Jurkat, Clone E6-1 (cell line): ENCODE measurements around the gene TMEM108.
A peak's percentile ranks its signal among the peaks of the same experiment; 100 is the strongest.

Experiments used
- DNase-seq: peaks from one replicate; pipeline ENCODE4 v3.0.0-alpha.2; 2011; ENCODE audit warnings: low read depth, low spot score
- H3K4me3 ChIP-seq: 2 replicates; pipeline ENCODE4 v1.5.1; 2011; ENCODE audit warnings: mild to moderate bottlenecking, low read length, control low read depth, moderate library complexity

The TMEM108 gene

DNA sequence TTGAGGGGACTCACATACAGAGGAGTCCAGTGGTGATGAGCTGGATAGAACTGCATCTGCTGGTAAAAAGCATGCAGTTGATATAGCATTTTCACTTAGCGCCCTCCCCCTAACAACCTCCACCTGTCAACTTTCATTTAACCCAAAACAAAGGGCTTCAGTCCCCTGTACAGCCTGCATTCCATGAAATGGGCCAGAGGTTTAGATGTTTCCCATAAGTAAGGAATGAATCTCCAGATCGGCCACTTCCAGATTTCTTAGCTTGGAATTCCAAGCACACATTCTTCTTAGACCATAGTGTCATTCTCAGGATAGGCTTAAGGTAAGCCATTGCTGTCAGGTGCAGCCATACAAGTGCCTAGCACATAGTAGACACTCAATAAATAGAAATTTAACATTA is 328.7 kb downstream of the TMEM108 start:
- H3K4me3 ChIP-seq, result no peak overlapping the region
- DNase-seq, result no peak

DNA sequence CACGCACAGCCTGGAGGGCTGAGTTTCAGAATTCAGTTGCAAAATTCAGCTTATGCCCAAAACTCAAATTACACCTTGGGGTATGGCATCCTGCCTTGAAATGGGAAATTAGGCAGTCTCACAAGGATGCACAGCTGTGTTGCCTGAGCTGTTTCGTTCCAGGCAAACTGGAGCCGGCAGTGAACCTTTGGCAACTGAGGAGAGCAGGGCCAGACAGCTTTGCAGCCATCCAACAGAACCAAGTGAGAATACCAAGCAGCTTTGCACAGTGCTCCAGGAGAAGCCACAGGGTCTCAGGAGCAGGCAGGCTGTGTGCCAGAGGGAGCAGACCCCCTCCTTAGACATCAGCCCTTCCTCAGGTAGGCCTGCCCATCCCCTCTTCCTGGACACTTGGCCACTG is 329.2 kb downstream of the TMEM108 start:
- H3K4me3 ChIP-seq, result no peak overlapping the region
- DNase-seq, result no peak

DNA sequence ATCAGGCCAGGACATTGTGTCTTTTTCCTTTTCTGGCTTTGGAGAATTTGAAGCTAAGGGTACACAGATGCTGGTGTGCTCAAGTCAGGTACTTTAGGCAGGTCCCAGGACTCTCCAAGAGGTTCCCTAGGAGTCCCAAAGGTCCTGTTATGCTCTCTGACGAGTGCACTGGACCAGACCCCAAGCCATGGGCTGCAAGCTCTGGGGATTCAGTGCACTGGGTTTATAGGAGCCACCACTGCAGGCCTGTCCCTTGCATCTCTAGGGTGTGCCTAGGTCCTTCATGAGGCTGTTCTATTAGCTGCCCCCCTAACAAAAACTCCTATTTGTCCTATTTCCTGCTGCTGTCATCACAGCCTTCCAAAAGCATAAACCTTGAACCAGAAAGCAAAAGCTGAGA is 329.8 kb downstream of the TMEM108 start:
- DNase-seq, result no peak
- no peak overlapping the region for H3K4me3 ChIP-seq

DNA sequence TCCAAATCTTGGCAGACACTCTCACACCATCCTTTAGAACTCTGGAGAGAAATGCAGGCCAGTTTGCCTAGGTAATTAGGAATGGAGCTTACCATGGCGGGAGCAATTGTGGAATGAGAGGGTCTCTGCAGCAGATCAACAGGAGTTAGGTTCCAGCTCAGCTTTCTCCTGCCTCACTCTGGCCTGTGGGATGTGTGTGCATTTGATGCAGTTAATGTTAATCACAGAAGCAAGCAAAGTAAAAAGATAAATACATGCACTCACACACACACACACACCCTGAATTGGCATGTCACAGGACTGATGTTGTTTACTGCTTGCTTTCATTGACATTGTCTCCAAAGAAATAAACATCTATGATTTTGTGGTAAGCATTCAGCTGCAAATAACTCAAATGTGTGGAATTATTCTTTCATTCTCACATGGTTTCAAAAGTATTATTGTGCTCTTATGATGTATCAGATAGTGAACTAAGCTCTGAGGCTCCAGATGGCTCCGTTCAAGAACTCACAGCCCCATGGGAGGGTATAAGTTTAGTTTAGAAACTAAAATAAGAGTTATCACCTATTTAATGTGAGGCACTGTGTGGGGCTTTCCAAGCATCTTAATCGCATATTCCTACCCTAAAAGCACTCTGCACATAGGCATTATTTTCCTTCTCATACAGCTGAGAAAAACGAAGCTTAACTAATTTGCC is 330.3 kb downstream of the TMEM108 start:
- no peak for DNase-seq
- no peak overlapping the region for H3K4me3 ChIP-seq

DNA sequence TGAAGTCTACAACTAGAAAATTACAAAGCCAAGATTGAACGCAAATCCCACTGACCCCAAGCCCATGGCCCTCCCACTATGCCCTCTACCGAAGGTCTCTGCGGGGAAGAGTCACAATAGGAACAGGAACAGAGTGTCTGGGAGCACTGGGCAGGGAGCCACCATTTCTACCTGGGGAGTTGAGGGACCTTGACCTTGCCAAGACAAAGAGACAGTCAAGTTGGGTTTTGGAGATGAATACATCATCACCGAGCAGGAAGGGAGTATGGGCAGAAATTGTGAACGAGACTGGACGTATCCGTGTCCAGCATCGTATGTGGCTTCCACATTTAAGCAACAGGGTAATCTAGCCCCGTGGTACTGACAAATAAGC is 330.9 kb downstream of the TMEM108 start:
- DNase-seq, result no peak
- H3K4me3 ChIP-seq, result no peak overlapping the region

DNA sequence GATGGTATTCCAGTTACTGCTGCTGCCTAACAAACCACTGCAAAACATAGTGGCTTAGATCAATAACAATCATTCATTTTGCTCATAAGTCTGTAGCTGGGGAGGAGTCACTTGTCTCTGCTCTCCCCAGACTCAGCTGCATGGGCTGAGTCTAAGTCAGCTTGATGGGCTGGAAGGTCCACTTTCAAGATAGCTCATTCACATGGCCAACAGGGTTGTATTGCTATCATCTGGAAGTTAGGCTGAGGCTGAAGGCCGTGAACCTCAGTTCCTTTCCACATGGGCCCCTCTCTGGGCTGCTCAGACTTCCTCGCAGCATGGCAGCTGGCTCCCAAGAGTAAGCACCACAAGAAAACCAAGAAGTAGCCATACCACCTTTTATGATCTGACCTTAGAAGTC is 333.0 kb downstream of the TMEM108 start:
- H3K4me3 ChIP-seq, result no peak overlapping the region
- no peak for DNase-seq

DNA sequence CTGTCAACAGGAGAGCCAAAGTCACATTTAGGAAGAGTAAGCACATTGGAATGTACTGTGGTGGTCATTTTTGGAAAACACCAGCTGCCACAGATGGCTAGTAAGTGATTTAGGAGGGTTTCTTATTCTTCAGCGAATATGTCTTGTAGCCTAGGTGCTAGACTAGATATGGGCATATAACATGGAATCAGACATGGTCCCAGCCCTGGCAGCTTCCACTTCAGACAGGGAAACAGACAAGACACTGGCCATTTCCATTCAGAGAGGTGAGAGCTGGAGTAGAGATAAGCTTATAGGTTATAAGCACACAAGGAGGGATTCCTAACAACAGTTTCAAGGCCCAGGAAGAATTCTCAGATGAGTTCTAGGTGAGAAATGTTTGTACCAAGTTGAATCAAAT is 333.5 kb downstream of the TMEM108 start:
- no peak overlapping the region for H3K4me3 ChIP-seq
- no peak for DNase-seq

DNA sequence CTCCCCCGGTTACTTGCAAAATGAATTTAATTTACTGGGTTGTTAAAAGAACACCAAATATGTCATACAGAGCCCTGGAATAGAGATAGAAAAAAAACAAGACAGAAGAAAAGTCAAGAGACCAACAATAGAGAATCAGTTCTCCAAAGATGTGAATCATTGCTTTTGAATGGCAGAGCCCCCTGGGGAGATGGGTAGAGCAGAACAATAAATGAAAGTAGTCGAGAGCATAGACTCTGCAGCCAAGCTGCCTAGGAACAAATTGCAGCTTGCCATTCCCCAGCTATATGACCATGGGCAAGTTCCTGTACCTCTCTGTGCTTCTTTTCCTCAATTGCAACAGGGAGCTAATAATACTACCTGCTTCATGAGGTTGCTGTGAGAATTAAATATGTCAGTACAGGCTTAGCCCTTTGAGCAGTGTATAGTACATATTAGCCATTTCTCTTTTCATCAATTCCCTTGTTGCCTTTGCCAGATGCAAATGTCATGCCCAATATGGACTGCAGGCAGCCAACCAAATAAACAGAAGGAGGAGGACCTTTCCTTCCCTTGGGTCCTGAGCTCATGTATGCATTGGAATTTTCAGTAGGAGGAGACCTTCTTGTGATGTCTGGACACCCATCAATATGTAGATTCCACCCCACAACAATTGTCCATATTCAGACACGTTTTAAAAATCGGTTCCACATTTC is 336.7 kb downstream of the TMEM108 start:
- H3K4me3 ChIP-seq, result no peak overlapping the region
- no peak for DNase-seq

DNA sequence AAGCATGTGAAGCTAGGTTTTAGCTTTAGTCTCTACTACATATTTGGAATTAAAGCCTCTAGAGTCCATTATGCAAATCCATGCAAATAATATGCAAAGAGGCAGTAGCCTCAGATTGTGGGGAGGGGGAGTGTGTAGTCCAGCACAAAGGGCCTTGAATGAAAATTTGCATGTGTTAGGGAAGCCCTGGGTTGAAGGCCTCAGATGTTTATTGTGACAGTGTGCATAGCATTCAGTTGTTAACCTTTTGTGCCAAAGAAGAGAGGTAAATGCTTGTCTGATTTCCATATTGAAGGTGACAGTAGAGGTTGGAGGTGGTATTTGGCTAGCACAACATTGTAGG is 337.2 kb downstream of the TMEM108 start:
- no peak overlapping the region for H3K4me3 ChIP-seq
- DNase-seq, result no peak

DNA sequence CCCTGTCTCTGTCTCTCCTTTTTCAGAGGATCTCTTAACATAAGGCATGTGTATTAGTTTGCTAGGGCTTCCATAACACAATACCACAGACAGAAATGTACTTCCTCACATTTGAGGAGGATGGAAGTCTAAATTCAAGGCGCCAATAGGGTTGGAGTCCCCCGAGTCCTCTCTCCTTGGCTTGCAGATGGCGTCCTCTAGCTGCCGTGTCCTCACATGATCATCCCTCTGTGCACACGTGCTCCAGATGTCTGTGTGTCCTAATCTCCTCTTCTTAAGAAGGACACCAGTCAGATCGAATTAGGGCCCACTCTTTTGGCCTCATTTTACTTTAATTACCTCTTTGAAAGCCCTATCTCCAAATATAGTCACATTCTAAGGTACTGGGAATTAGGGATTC is 338.6 kb downstream of the TMEM108 start:
- no peak for DNase-seq
- no peak overlapping the region for H3K4me3 ChIP-seq

DNA sequence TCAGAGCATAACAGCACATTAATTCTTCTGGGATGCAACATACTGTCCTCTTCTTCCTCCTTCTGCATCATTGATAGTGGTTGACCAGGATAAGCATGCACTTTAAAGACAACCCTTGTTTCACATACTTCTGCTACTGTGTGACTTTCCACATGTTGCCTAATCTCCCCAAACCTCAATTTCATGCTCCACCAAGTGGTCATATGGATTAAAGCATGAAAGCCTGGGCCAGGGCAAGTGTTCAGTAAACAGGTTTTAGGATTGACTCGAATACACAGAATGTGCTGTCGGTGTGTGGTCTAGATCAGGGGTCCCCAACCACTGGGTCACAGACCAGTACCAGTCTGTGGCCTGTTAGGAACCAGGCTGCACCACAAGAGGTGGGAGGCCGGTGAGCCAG is 339.2 kb downstream of the TMEM108 start:
- DNase-seq, result peak; percentile 36
- H3K4me3 ChIP-seq, result no peak overlapping the region

DNA sequence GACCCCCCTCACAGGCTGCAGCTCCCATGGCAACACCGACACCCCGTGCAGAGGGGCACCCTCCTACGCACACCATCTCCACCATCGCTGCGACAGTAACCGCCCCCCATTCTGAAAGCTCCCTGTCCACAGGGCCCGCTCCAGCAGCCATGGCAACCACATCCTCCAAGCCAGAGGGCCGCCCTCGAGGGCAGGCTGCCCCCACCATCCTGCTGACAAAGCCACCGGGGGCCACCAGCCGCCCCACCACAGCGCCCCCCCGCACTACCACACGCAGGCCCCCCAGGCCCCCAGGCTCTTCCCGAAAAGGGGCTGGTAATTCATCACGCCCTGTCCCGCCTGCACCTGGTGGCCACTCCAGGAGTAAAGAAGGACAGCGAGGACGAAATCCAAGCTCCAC is 341.7 kb downstream of the TMEM108 start:
- DNase-seq, result no peak
- no peak overlapping the region for H3K4me3 ChIP-seq

DNA sequence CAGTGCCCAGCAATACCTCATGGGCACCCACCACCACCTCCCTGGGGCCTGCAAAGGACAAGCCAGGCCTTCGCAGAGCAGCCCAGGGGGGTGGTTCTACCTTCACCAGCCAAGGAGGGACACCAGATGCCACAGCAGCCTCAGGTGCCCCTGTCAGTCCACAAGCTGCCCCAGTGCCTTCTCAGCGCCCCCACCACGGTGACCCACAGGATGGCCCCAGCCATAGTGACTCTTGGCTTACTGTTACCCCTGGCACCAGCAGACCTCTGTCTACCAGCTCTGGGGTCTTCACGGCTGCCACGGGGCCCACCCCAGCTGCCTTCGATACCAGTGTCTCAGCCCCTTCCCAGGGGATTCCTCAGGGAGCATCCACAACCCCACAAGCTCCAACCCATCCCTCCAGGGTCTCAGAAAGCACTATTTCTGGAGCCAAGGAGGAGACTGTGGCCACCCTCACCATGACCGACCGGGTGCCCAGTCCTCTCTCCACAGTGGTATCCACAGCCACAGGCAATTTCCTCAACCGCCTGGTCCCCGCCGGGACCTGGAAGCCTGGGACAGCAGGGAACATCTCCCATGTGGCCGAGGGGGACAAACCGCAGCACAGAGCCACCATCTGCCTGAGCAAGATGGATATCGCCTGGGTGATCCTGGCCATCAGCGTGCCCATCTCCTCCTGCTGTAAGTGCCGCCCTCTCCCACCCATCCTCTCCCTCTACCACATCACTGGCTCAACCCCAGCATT is 342.5 kb downstream of the TMEM108 start:
- DNase-seq, result no peak
- no peak overlapping the region for H3K4me3 ChIP-seq

DNA sequence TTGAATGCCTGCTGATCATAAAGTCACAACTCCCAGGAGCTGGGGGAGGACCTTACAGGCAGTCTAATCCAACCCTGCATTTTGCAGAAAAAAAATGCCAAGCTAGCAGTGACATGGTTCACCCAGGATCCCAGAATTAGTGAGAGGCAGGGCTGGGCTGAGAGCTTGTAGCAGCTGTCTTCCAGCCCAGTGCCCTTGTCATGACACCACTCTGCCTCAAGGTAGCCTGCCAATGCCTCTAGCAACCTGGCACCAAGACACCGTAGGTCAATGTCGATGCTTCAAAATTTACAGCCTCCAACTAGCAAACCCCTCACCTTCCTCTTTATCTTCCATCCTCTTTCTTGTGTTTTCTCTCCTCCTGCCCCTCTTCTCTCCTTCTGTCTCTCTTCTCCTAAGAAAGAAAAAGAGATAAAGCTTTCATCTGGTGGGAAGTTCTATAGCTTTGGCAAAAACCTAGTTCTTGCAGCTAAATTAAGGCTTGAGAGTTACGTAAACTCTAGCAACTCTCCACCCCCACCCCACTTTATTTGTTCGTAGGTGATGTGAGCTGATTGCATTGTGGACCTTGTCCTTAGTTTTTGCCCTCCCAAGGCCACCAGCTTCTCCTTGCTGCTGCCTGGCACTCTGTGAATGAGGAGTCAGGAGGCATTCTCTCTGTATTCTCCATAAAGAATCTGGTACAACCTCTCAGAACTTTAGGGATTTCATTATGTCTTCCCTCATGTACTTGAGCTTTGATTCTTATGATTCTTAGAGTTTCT is 343.3 kb downstream of the TMEM108 start:
- no peak overlapping the region for H3K4me3 ChIP-seq
- no peak for DNase-seq

DNA sequence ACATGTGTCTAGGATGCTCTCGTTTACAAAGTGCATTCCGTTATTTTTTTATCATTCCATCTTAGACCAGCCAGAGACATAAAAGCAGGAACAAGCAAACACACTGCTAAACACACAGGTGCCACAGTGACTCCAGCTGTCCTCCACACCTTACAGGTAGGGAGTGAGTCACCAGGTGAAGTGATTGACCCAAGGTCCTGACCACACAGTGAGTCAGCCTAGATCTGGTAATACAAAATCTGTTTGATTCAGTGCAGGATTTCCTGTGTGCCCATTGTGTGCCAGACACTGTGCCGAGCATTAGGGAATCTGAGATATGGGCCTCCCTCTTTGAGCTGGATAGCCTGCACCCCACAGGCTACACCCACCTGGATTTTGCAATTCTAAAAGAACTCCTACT is 345.0 kb downstream of the TMEM108 start:
- H3K4me3 ChIP-seq, result no peak overlapping the region
- no peak for DNase-seq

DNA sequence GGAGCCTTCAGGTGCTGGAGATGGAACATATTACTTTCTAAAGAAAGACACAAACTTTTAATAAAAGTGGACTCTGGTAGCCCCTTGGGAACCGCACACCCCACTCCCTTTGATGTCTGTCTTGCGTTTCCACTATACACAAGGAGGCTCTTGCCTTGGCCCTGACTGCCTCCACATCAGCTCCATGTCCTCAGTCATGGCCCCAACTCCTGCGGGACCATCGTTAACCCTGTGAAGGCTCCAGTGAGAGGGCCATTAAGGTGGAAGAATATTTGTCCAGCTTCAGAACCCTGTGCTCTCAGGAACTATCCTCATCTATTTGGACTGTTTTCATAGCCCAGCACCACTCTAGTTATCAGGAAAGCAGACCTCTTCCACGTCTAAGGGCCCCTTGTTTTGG is 345.6 kb downstream of the TMEM108 start:
- H3K4me3 ChIP-seq, result no peak overlapping the region
- no peak for DNase-seq

DNA sequence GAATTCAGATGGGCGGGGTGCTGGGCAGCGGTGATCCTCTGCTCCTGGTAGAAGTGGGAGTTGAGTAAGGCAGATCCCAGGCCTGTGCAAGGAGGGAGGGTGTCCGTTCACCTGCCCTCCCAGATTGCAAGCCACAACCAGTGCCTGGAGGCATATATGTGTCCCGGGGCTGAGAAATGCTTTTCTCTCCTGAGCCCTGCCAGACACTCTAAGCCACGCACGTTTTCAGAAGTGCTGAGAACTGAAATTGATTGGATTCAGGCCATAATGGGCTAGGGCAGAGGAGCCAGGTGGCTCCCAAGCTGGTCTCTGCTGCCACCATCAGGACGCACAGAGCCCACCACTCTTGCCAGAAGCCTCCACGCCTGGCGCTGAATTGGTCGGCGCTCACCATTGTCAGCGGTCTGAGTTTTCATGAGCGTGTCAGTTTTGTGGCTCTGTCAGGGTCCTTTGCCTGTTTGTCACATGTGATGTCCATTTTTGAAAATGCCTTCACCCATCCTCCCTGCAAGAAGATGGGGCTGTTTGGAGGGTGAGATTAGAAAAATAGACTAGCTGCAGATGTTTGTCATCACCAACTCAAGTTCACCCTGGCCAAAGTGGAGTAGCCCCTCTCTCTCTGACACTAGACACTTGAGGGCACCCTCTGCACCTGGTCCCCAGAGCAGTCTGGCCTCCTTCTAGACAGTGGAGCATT is 346.3 kb downstream of the TMEM108 start:
- peak; percentile 36 for DNase-seq
- no peak overlapping the region for H3K4me3 ChIP-seq

DNA sequence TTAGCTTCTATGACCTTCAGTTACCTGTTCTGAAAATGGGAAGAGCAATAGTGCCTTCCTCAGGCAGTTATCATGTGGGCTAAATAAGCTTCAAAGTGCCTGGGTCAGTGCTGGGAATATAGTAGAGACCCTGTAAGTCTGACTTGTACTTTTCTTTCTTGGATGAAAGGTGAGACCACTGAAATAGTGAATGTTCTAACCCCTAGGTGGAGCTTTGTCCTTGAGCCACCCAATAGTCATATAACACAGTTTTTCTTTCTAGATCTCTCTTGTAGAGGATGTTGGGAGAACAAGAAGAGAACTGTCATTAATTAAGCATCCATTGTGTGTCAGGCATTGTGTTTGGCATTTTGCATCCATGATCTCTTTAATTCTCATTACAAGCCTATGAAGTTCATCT is 348.7 kb downstream of the TMEM108 start:
- H3K4me3 ChIP-seq, result no peak overlapping the region
- no peak for DNase-seq

DNA sequence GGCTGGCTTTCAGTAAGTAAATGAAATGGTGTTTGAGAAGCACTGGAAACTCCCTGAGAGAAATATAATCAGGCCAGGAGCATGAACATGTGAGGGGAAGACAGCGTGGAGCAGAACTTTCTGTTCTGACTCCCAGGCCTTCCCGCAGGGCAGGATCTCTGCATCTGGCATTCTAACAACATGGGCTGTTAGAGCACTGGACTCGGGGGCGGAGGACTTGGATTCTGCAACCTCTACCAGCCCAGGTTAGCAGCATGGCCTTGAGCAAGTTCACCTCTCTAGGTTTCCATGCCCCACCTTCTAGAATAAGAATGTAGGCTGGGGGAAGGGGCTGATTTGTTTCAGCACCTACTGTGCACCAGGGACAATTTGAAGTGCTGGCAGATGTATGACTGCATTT is 349.1 kb downstream of the TMEM108 start:
- no peak for DNase-seq
- no peak overlapping the region for H3K4me3 ChIP-seq
